Measurements from ENCODE around the gene KCNK6.
"Not testable (repeated sequence)": the region's sequence is repeated elsewhere in the genome, so short reads cannot be mapped to it uniquely, and the experiment has no call there.

The KCNK6 gene

DNA sequence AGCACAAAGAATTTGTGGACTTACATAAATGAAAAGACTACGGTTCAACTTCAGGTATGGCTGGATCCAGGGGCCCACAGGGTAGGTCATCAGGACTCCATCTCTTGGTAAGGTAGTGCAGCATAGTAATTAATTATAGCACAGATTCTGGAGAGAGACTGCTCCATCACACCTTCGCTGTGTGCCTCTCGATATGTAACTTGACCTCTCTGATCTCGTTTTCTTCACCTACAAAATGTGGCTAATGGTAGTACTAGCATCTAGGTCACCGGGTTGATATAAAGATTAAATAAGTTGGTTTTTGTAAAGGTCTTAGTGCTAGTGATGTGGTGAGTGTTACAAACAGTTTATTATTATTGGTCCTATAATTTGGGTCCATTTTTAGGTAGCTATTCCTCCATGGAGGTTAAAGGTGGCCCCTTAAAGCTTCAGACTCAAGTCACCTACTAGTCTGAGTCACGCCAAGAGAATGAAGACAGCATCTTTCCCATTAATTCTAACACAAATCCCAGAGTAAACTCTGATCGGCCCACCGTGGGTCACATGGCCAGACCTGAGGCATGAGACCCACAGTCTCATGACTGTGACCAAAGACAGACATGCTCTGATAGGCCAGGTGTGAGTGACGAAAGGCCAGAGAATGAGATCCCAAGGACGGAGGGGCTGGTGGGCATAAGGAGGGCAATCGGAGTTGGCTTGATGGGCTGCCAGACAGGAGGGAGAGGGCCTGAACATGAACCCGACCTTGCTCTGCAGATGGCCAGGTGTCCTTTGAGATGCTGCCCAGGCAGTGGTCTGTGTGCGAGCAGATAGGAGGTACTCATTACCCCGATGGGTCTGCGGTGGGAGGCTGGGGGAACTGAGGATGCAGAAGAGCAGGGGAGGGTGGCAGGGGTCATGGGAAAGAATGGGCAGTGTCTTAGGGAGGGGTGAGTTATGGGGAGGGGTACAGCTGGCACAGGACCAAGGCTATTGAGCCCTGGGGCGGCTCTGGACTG, 36.4 kb downstream of the KCNK6 start:
- no peak for DNase-seq
- in situ Hi-C loops (cut with HindIII; ENCODE audit: low pct_ligation_motif_present, low pct_unique_long_range_greater_than_20kb, low sequenced_read_pairs) = no loop called here

DNA sequence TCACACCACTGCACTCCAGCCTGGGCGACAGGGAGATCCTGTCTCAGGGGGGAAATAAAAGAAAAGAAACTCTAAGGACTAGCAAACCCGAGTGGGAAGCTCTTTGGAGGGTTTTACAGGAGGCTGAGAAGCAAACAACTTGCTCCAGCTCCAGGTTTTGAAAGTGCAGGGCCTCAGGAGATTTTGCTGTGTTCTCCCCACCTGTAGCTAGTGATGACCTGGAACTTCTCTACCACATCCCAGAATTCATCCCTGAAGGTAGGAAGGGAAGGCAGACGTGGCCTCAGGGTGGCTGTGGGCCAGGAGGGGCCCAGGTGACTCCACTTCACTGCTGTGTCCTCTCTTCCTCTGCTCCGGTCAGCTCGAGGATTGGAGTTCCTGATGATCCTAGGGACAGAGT, 38.4 kb downstream of the KCNK6 start:
- in situ Hi-C loops (cut with HindIII; ENCODE audit: low pct_ligation_motif_present, low pct_unique_long_range_greater_than_20kb, low sequenced_read_pairs) = no loop called here
- no peak for DNase-seq

DNA sequence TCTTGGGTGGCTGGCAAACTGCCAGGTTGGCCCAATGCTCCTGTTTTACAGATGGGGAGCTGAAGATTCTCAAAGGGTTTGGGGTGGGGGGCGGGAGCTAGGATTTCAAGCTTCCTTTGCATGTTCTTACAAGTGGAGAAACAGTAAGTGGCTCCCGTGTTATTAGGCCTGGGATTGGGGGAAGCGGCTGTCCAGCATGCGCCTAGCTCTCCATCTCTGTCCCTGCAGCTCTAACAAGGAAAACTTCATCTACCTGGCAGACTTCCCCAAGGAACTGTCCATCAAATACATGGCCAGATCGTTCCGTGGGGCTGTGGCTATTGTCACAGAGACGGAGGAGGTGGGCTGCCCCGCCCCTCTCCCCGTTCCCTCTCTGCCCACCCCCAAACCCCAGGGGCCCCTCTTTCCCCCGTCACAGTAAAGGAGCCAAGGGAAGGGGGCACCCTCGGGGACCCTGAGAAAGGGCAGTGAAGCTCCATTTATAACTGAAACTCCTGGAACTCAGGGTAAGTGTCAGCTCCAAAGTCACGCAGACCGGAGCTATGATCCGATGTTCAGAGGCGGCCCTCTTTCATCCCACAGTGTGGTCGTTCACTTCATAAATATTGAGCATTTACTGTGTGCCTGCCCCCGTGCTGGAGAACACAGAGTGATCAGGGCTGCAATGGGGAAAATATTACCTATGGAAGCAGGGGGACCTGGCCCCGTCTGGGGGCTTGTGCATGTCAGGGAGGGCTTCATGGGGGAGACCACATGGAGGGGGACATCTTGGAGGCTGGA, 39.8 kb downstream of the KCNK6 start:
- no peak for DNase-seq
- in situ Hi-C loops (cut with HindIII; ENCODE audit: low pct_ligation_motif_present, low pct_unique_long_range_greater_than_20kb, low sequenced_read_pairs) = no loop called here

DNA sequence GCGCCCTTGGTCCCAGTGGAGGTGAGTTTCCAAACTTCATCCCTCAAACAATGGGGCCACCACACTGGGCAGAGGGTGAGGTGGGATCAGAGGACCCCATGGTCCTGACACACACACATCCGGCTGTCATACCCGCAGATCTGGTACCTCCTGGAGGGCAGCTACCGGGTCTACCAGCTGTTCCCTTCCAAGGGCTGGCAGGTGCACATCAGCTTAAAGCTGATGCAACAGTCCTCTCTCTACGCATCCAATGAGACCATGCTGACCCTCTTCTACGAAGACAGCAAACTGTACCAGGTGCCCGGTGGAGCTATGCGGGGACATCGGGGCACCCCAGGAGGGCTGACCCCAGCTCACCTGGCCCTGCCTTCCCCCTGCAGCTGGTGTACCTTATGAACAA, 40.7 kb downstream of the KCNK6 start:
- no peak for DNase-seq
- in situ Hi-C loops (cut with HindIII; ENCODE audit: low pct_ligation_motif_present, low pct_unique_long_range_greater_than_20kb, low sequenced_read_pairs) = no loop called here

DNA sequence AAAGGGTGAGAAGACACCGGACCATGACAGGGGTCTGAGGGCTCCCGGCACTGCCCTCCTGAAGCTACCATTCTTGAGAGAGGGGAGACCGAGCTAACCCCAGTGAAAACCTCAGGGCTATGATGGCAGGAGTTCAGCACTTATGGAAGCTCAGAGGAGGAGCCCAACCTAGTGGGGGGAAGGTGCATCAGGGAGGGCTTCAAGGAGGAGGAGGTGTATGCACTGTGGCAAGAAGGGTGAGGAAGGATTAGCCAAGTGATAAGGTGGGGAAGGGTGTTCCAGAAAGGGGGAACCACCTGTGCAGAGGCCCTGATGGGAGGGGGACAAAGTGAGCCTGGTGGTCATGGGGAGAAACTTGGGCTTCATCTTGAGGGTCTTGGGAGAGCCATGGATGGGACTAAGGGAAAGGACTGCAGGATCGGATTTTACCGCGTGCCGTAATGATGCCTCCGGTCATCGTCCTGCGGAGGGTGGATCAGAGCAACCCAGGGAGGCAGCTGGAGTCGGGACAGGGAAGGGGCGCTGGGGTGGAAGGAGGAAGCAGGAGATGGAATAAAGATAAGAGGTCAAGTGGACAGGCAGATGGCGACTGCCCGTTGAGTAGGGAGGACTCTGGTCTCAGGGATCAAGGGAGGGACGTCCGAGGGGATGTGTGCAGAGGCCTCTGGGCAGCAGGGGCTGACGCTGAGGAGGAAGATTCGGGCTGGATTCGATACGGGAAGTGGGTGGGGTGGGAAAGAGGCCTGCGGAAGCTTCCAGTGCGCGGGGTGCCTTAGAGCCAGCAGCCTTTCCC, 41.4 kb downstream of the KCNK6 start:
- DNase-seq = no peak
- in situ Hi-C loops (cut with HindIII; ENCODE audit: low pct_ligation_motif_present, low pct_unique_long_range_greater_than_20kb, low sequenced_read_pairs) = no loop called here

DNA sequence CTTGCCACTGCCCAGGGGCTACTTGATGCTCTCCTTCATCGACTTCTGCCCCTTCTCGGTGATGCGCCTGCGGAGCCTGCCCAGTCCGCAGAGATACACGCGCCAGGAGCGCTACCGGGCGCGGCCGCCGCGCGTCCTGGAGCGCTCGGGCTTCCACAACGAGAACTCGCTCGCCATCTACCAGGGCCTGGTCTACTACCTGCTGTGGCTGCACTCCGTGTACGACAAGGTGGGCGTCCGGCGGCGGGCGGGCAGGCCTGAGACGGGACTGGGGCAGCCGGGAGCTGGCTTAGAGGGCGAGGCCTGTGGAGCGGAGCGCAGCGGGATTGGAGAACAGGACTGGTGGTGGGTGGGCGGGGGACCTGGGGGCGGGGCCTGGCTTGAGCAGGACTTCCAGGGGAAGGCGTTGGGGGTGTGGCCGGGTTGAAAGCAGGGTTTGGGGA, 42.0 kb downstream of the KCNK6 start:
- in situ Hi-C loops (cut with HindIII; ENCODE audit: low pct_ligation_motif_present, low pct_unique_long_range_greater_than_20kb, low sequenced_read_pairs) = no loop called here
- DNase-seq = peak; percentile 82

DNA sequence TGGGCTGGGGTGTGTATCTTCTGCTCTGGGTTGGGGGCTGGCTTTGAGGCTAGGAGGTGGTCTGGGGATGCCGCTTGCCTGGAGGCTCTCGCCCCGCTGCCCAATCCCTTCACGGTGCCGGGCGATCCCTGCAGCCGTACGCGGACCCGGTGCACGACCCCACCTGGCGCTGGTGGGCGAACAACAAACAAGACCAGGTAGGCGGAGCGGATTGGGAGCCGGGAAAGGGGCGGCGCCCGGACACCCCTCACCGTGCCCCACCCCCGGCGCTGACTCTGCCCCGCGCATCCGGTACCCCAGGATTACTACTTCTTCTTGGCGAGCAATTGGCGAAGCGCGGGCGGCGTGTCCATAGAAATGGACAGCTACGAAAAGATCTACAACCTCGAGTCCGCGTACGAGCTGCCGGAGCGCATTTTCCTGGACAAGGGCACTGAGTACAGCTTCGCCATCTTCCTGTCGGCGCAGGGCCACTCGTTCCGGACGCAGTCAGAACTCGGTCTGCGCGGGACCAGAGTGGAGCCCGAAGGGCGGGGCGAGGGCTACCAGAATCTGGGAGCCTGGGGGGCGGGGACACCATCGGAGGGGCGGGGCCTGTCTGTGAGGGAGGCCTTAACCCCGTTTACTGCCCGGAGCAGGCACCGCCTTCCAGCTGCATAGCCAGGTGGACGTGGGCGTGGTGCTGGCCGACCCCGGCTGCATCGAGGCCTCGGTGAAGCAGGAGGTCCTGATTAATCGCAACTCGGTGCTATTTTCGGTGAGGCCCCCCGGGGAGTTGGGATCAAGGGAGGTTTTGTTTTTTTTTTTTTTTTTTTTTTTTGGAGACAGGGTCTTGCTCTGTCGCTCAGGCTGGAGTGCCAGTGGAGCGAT, 42.7 kb downstream of the KCNK6 start:
- in situ Hi-C loops (cut with HindIII; ENCODE audit: low pct_ligation_motif_present, low pct_unique_long_range_greater_than_20kb, low sequenced_read_pairs) = no loop called here
- DNase-seq = peak; percentile 75

DNA sequence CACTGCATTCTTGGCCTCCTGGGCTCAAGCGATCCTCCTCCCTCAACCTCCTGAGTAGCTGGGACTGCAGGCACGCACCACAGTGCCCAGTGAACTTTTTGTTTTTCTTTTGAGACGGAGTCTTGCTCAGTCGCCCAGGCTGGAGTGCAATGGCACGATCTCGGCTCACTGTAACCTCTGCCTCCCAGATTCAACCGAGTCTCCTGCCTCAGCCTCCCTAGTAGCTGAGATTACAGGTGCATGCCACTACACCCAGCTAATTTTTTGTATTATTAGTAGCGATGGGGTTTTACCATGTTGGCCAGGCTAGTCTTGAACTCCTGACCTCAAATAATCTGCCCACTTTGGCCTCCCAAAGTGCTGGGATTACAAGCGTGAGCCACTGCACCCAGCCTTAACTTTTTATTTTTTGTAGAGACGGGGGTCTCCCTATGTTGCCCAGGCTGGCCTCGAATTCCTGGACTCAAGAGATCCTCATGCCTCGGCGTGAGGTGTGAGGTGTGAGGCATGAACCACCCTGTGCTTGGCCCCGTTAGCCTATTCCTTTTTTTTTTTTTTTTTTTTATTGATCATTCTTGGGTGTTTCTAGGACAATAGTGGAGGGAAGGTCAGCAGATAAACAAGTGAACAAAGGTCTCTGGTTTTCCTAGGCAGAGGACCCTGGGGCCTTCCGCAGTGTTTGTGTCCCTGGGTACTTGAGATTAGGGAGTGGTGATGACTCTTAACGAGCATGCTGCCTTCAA, 43.5 kb downstream of the KCNK6 start:
- DNase-seq; in situ Hi-C loops (cut with HindIII; ENCODE audit: low pct_ligation_motif_present, low pct_unique_long_range_greater_than_20kb, low sequenced_read_pairs): not testable (repeated sequence)

DNA sequence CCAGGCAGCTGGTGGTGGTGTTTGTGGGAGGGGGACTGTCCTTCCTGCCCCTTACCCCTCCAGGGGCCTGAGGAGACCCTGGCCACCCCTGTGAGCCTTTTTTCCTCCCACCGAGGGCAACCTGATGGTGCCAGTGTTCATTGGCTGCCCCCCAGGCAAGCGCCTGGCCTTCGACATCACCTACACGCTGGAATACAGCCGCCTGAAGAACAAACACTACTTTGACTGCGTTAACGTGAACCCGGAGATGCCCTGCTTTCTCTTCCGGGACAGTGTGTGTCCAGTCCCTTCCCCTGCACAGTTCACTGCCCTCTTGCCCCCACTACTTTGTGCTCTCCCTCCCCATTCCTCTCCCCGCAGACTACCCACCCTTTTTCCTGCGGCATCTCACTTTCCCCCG, 47.4 kb downstream of the KCNK6 start:
- DNase-seq = no peak
- in situ Hi-C loops (cut with HindIII; ENCODE audit: low pct_ligation_motif_present, low pct_unique_long_range_greater_than_20kb, low sequenced_read_pairs) = no loop called here

DNA sequence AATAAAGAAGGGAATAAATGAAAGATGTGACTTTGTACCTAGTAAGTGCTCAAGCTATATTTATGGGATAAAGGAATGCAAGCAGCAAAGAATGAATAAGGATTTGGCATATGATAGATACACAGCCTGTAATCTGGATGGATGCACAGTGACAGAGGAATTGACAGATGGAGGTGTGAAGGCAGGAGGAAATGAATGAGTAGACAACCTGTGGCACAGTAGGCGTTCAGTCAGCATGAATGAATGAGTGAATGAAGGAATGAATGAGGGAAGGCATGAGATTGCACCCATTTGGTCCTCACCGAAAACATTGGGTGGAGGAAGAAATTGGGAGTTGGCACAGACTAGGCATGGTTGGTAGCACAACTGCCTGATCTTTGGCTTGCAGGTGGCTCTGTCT, 49.9 kb downstream of the KCNK6 start:
- in situ Hi-C loops (cut with HindIII; ENCODE audit: low pct_ligation_motif_present, low pct_unique_long_range_greater_than_20kb, low sequenced_read_pairs) = no loop called here
- DNase-seq = no peak

DNA sequence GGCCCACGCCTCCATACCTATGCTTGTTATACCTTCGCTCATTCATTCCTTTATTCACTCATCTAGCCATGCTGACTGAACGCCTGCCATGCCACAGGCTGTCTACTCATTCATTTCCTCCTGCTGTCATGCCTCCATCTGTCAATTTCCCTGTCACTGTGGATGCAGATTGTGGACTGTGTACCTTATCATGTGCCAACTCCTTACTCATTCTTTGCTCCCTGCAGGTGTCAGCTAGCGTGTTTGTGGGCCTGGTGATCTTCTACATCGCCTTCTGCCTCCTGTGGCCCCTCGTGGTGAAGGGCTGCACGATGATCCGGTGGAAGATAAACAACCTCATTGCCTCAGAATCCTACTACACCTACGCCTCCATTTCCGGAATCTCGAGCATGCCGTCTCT, 50.7 kb downstream of the KCNK6 start:
- no peak for DNase-seq
- in situ Hi-C loops (cut with HindIII; ENCODE audit: low pct_ligation_motif_present, low pct_unique_long_range_greater_than_20kb, low sequenced_read_pairs) = no loop called here

DNA sequence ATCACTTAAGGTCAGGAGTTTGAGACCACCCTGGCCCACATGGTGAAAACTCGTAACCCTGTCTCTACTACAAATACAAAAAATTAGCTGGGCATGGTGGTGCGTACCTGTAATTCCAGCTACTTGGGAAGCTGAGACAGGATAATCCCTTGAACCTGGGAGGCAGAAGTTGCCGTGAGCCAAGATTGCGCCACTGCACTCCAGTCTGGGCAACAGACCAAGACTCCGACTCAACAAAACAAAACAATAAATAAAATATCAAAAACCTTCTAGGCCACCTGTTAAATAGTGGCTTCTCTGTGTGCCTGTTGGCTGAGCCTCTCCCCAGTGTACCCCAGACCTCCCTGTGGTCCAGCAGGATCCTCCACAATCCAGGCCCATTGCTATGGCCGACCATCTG, 51.4 kb downstream of the KCNK6 start:
- no peak for DNase-seq
- in situ Hi-C loops (cut with HindIII; ENCODE audit: low pct_ligation_motif_present, low pct_unique_long_range_greater_than_20kb, low sequenced_read_pairs) = no loop called here

DNA sequence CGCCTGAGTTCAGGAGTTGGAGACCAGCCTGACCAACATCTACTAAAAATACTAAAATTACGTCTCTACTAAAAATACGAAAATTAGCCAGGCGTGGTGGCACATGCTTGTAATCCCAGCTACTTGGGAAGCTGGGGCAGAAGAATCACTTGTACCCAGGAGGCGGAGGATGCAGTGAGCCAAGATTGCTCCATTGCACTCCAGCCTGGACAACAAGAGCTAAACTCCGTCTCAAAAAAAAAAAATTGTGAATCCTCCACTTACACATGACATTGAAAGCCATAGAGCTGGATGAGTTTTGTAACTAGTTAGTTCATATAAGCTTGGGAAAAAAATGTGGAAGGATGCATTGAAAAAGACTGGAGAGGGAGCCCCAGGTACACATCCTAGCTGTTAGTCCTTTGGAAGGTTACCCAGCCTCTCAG, 54.3 kb downstream of the KCNK6 start:
- in situ Hi-C loops (cut with HindIII; ENCODE audit: low pct_ligation_motif_present, low pct_unique_long_range_greater_than_20kb, low sequenced_read_pairs) = no loop called here
- DNase-seq = no peak

DNA sequence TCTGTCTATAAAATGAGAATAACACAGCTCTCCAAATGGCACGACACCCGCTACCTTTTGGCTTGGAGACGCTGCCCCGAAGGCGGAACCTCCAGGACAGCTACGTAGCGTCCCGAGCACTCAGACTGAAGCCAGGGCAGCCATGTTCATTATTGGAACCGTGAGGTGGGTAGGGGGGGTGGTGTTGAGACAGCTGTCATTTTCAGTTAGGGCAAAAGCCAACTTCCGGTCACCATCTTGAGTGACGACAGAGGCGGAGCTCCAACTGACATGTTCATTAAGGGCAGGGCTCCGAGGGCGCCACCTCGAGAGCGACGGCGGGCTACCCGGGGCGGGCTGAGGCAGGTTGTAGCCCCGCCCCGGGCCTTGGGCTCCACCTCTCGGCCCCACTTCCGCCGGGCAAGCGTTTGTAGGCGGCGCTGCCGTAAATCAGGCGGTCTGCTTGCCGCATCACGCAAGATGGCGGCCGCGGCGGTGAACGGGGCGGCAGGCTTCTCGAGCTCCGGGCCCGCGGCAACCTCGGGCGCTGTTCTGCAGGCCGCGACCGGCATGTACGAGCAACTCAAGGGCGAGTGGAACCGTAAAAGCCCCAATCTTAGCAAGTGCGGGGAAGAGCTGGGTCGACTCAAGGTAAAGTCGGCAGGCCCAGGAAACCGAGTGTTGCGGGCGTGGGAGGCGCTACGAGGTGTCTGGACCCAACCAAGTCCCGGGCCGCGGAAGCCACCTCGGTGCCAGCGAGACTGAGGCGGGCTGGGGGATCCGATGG, 54.9 kb downstream of the KCNK6 start, which contains the start of gene PSMD8:
TSS of gene PSMD8 (plus strand) at position 240 of the 766 bp plus-strand sequence. CDS start at position 271, 31 bp downstream.
- in situ Hi-C loops (cut with HindIII; ENCODE audit: low pct_ligation_motif_present, low pct_unique_long_range_greater_than_20kb, low sequenced_read_pairs) = no loop called here

DNA sequence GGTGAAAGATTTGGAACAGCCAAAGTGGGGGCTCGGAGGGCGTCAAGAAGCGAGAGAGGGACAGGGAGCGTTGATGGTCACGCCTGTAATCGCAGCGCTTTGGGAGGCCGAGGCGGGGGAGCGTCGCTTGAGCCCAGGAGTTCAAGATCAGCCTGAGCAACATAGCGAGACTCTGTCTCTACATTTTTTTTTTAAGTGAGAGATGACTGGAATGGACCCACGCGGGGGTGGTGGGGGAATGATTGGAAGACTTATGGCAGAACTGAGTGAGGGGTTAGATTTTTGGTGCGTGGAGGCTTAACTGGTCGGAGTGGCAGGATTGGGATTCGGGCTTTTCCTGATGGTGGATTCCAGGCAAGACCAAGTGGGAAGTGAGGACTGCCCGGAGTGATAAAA, 55.5 kb downstream of the KCNK6 start:
- DNase-seq = peak; percentile 24
- in situ Hi-C loops (cut with HindIII; ENCODE audit: low pct_ligation_motif_present, low pct_unique_long_range_greater_than_20kb, low sequenced_read_pairs) = no loop called here

More for the DNA sequence above, 54.9 kb downstream of the KCNK6 start, which contains the start of gene PSMD8:
- peak; percentile 97 for DNase-seq

DNA sequence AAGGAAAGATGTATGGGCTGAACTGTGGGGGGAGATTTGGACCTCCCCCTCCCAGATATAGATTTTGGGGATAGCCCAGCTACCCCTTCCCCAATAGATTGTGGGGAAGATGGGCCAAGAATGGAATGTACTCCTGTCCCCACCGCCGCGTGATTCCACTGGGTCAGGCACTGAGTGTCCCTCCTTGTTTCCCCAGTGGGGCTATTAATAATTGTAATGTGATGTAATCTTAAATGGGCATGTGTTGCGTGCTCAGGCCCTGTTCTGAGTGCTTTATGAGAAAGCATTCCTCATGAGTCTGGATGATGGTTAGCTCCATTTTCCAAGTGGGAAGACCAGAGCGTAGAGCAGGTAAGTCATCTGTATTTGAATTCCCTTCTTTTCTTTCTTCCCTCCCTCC, 56.1 kb downstream of the KCNK6 start:
- no peak for DNase-seq
- in situ Hi-C loops (cut with HindIII; ENCODE audit: low pct_ligation_motif_present, low pct_unique_long_range_greater_than_20kb, low sequenced_read_pairs) = no loop called here
